IMR-90 (cell line): Measurements from ENCODE around the gene ZNF423.

Experiments used
- BHLHE40 ChIP-seq: fragments of 150-350 bp; IDR thresholded peaks from 2 replicates; pipeline ENCODE4 v1.6.1; 2016; ENCODE audit warnings: mild to moderate bottlenecking, low read depth, low read length
- CEBPB ChIP-seq: IDR thresholded peaks from 2 replicates; pipeline ENCODE4 v1.6.1; 2012; ENCODE audit warnings: low read depth, low read length, improper control_type of control experiment
- MAFK ChIP-seq: IDR thresholded peaks from 2 replicates; pipeline ENCODE4 v1.6.1; 2012; ENCODE audit warnings: low read depth, low read length, improper control_type of control experiment
- MAZ ChIP-seq: IDR thresholded peaks from 2 replicates; pipeline ENCODE4 v1.6.1; 2012; ENCODE audit warnings: low read depth, mild to moderate bottlenecking, low read length, improper control_type of control experiment, moderate library complexity, borderline replicate concordance
- MXI1 ChIP-seq: IDR thresholded peaks from 2 replicates; pipeline ENCODE4 v1.6.1; 2012; ENCODE audit warnings: low read depth, mild to moderate bottlenecking, low read length, moderate library complexity, borderline replicate concordance
- NFE2L2 ChIP-seq: fragments of 150-350 bp; IDR thresholded peaks from 2 replicates; pipeline ENCODE4 v1.6.1; 2016; ENCODE audit warnings: low read depth, mild to moderate bottlenecking, low read length
- POLR2A ChIP-seq: IDR thresholded peaks from 2 replicates; pipeline ENCODE4 v1.6.1; 2012; ENCODE audit warnings: mild to moderate bottlenecking, low read depth, low read length
- RAD21 ChIP-seq: IDR thresholded peaks from 2 replicates; pipeline ENCODE4 v1.6.1; 2012; ENCODE audit warnings: low read length, improper control_type of control experiment
- RCOR1 ChIP-seq: IDR thresholded peaks from 2 replicates; pipeline ENCODE4 v1.6.1; 2012; ENCODE audit warnings: mild to moderate bottlenecking, low read length, improper control_type of control experiment; ENCODE audit not compliant: insufficient replicate concordance
- RFX5 ChIP-seq: IDR thresholded peaks from 2 replicates; pipeline ENCODE4 v1.8.0; 2012; ENCODE audit warnings: low read depth, mild to moderate bottlenecking, low read length, moderate library complexity
- SMC3 ChIP-seq: fragments of 150-350 bp; IDR thresholded peaks from 2 replicates; pipeline ENCODE4 v1.6.1; 2016; ENCODE audit warnings: low read depth, mild to moderate bottlenecking, antibody characterized with exemption, low read length, moderate library complexity
- TF ChIP-seq, protein P1 (sequence below): conservative IDR thresholded peaks from 2 replicates; pipeline ENCODE4 v1.5.1; 2012; ENCODE audit warnings: mild to moderate bottlenecking, low read depth, low read length, improper control_type of control experiment
- TF ChIP-seq, protein P2 (sequence below): fragments of 150-350 bp; IDR thresholded peaks from 2 replicates; pipeline ENCODE4 v1.6.1; 2016; ENCODE audit warnings: low read depth, mild to moderate bottlenecking, low read length, moderate library complexity, borderline replicate concordance
- TF ChIP-seq, protein P3 (sequence below): fragments of 150-350 bp; IDR thresholded peaks from 2 replicates; pipeline ENCODE4 v1.6.1; 2017; ENCODE audit warnings: mild to moderate bottlenecking, antibody characterized with exemption, low read length, low read depth

DNA sequence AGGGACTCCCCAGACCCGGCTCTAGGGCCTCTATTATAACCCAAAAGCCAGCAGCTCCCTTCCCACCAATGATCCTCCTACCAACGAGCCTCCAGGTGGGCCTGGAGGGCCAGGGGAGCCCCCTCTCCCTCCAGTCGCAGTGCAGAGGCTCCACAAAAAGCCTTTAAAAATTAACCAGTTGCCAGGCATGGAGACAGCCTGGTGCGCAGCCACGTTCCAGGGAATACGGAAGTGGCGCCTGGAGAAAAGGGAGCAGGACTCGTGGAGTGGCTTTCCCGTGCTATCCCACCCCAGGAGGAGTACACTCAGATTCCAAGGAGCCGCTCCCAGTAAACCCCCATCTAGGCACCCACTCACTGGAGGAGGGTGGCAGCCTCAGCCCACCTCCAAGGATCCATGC is 112.3 kb downstream of the ZNF423 start:
- no peak for TF ChIP-seq POLR2A
- no peak for TF ChIP-seq MAFK
- TF ChIP-seq, protein P1, sequence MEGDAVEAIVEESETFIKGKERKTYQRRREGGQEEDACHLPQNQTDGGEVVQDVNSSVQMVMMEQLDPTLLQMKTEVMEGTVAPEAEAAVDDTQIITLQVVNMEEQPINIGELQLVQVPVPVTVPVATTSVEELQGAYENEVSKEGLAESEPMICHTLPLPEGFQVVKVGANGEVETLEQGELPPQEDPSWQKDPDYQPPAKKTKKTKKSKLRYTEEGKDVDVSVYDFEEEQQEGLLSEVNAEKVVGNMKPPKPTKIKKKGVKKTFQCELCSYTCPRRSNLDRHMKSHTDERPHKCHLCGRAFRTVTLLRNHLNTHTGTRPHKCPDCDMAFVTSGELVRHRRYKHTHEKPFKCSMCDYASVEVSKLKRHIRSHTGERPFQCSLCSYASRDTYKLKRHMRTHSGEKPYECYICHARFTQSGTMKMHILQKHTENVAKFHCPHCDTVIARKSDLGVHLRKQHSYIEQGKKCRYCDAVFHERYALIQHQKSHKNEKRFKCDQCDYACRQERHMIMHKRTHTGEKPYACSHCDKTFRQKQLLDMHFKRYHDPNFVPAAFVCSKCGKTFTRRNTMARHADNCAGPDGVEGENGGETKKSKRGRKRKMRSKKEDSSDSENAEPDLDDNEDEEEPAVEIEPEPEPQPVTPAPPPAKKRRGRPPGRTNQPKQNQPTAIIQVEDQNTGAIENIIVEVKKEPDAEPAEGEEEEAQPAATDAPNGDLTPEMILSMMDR = no peak
- TF ChIP-seq, protein P2, sequence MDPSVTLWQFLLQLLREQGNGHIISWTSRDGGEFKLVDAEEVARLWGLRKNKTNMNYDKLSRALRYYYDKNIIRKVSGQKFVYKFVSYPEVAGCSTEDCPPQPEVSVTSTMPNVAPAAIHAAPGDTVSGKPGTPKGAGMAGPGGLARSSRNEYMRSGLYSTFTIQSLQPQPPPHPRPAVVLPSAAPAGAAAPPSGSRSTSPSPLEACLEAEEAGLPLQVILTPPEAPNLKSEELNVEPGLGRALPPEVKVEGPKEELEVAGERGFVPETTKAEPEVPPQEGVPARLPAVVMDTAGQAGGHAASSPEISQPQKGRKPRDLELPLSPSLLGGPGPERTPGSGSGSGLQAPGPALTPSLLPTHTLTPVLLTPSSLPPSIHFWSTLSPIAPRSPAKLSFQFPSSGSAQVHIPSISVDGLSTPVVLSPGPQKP = no peak
- TF ChIP-seq MXI1 = no peak
- no peak for TF ChIP-seq SMC3
- TF ChIP-seq RCOR1 = no peak
- TF ChIP-seq CEBPB = no peak
- no peak for TF ChIP-seq RFX5
- TF ChIP-seq RAD21 = no peak
- TF ChIP-seq MAZ = no peak
- TF ChIP-seq BHLHE40 = no peak
- TF ChIP-seq, protein P3, sequence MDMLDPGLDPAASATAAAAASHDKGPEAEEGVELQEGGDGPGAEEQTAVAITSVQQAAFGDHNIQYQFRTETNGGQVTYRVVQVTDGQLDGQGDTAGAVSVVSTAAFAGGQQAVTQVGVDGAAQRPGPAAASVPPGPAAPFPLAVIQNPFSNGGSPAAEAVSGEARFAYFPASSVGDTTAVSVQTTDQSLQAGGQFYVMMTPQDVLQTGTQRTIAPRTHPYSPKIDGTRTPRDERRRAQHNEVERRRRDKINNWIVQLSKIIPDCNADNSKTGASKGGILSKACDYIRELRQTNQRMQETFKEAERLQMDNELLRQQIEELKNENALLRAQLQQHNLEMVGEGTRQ = no peak
- TF ChIP-seq NFE2L2 = no peak
